GM23338 (cell line): ENCODE results near the gene HSF2BP. TPM values are rescaled to one million over a fixed set of nuclear protein-coding genes. Genes with fewer than 3 reads are reported as not detected.

ENCODE experiments used
- ATAC-seq: fragments of 200-7000 bp; cut with Tn5 transposase; 3 replicates; pipeline ENCODE4 v1.9.1; 2020
- DNase-seq: peaks from one replicate; pipeline ENCODE4 v3.0.0-alpha.2; 2015; ENCODE audit warnings: low spot score
- H2AFZ ChIP-seq: fragments of 200-600 bp; sonication (generic); 2 replicates; pipeline ENCODE4 v1.8.0; 2016; ENCODE audit warnings: antibody characterized with exemption, mild to moderate bottlenecking, moderate library complexity
- H3F3A ChIP-seq: fragments of 200-600 bp; sonication (generic); replicated peaks from 2 replicates; pipeline ENCODE4 v1.8.0; 2017; ENCODE audit warnings: antibody characterized with exemption, mixed run types, low read depth
- H3K27ac ChIP-seq: fragments of 200-600 bp; sonication (generic); 2 replicates; pipeline ENCODE4 v1.6.1; 2016; ENCODE audit warnings: low read depth
- H3K27me3 ChIP-seq: fragments of 200-600 bp; sonication (generic); 2 replicates; pipeline ENCODE4 v1.8.0; 2016; ENCODE audit warnings: mild to moderate bottlenecking, mixed run types, moderate library complexity; ENCODE audit not compliant: insufficient read depth
- H3K36me3 ChIP-seq: fragments of 200-600 bp; sonication (generic); 2 replicates; pipeline ENCODE4 v1.8.0; 2016; ENCODE audit warnings: mild to moderate bottlenecking; ENCODE audit not compliant: insufficient read depth
- H3K4me1 ChIP-seq: fragments of 200-600 bp; sonication (generic); 2 replicates; pipeline ENCODE4 v1.8.0; 2016; ENCODE audit warnings: mild to moderate bottlenecking, moderate library complexity; ENCODE audit not compliant: insufficient read depth
- H3K4me2 ChIP-seq: fragments of 200-600 bp; sonication (generic); 2 replicates; pipeline ENCODE4 v1.7.1; 2017; ENCODE audit warnings: mixed run types
- H3K4me3 ChIP-seq: fragments of 200-600 bp; sonication (generic); 2 replicates; pipeline ENCODE4 v1.6.1; 2016; ENCODE audit warnings: mixed run types
- H3K79me2 ChIP-seq: fragments of 200-600 bp; sonication (generic); replicated peaks from 2 replicates; pipeline ENCODE4 v1.8.0; 2017; ENCODE audit warnings: mild to moderate bottlenecking; ENCODE audit not compliant: insufficient read depth
- H3K9me2 ChIP-seq: fragments of 200-600 bp; sonication (generic); 2 replicates; pipeline ENCODE4 v1.8.0; 2017; ENCODE audit not compliant: insufficient read depth
- H4K20me1 ChIP-seq: fragments of 200-600 bp; sonication (generic); replicated peaks from 2 replicates; pipeline ENCODE4 v1.8.0; 2017; ENCODE audit warnings: mild to moderate bottlenecking; ENCODE audit not compliant: insufficient read depth
- H3K27ac Mint-ChIP-seq: 2 replicates; pipeline ENCODE4 v1.8.0; 2020; ENCODE audit warnings: inconsistent platforms, mild to moderate bottlenecking, moderate library complexity, mixed read lengths
- H3K27me3 Mint-ChIP-seq: 3 replicates; pipeline ENCODE4 v1.8.0; 2022; ENCODE audit warnings: low read depth, mild to moderate bottlenecking, moderate library complexity, mixed read lengths, inconsistent platforms; ENCODE audit not compliant: insufficient read depth, poor library complexity
- H3K36me3 Mint-ChIP-seq: 3 replicates; pipeline ENCODE4 v1.8.0; 2021; ENCODE audit warnings: low read depth, mild to moderate bottlenecking, inconsistent platforms, moderate library complexity, mixed read lengths
- H3K4me1 Mint-ChIP-seq: 3 replicates; pipeline ENCODE4 v1.8.0; 2020; ENCODE audit warnings: mild to moderate bottlenecking, inconsistent platforms, mixed read lengths
- H3K4me3 Mint-ChIP-seq: 3 replicates; pipeline ENCODE4 v1.8.0; 2021; ENCODE audit warnings: moderate library complexity, mild to moderate bottlenecking, inconsistent platforms, mixed read lengths
- H3K9me3 Mint-ChIP-seq: 3 replicates; pipeline ENCODE4 v1.8.0; 2020; ENCODE audit warnings: moderate library complexity, mild to moderate bottlenecking, inconsistent platforms, mixed read lengths
- CREB1 ChIP-seq: fragments of 250-450 bp; sonication (Bioruptor Pico); IDR thresholded peaks from 2 replicates; pipeline ENCODE4 v1.5.0; 2020; ENCODE audit warnings: low read depth, mild to moderate bottlenecking, moderate library complexity
- CTCF ChIP-seq, 2 experiments: fragments of 200-600 bp in 1 of 2; sonication (generic) in 1 of 2; conservative IDR thresholded peaks; 2 replicates each; pipeline versions ENCODE4 v1.5.1 to v1.6.1; 2016 to 2017; ENCODE audit warnings: antibody characterized with exemption in 2 of 2, low read depth in 2 of 2, mild to moderate bottlenecking in 2 of 2, moderate library complexity in 1 of 2
- ETS1 ChIP-seq: IDR thresholded peaks from 2 replicates; pipeline ENCODE4 v1.6.1; 2016; ENCODE audit warnings: antibody characterized with exemption
- EZH2 ChIP-seq: fragments of 200-600 bp; sonication (generic); IDR thresholded peaks from one replicate; pipeline ENCODE4 v1.8.0; 2017; ENCODE audit warnings: antibody characterized with exemption, mild to moderate bottlenecking, low read depth; ENCODE audit not compliant: unreplicated experiment
- EZH2phosphoT487 ChIP-seq: fragments of 200-600 bp; sonication (generic); IDR thresholded peaks from one replicate; pipeline ENCODE4 v1.8.1; 2018; ENCODE audit warnings: antibody characterized with exemption; ENCODE audit not compliant: unreplicated experiment
- NANOG ChIP-seq: IDR thresholded peaks from 2 replicates; pipeline ENCODE4 v1.6.1; 2016; ENCODE audit warnings: antibody characterized with exemption, borderline replicate concordance
- POLR2AphosphoS5 ChIP-seq: IDR thresholded peaks from 2 replicates; pipeline ENCODE4 v1.6.1; 2016; ENCODE audit warnings: antibody characterized with exemption, low read depth
- REST ChIP-seq: IDR thresholded peaks from one replicate; pipeline ENCODE4 v1.6.1; 2018; ENCODE audit warnings: antibody characterized with exemption; ENCODE audit not compliant: unreplicated experiment
- STAT1 ChIP-seq: IDR thresholded peaks from one replicate; pipeline ENCODE4 v1.6.1; 2016; ENCODE audit warnings: antibody characterized with exemption; ENCODE audit not compliant: unreplicated experiment
- ZNF114 ChIP-seq: fragments of 250-450 bp; sonication (Bioruptor Pico); IDR thresholded peaks from 2 replicates; pipeline ENCODE4 v1.5.0; 2020; ENCODE audit warnings: mild to moderate bottlenecking, moderate library complexity
- ZNF331 ChIP-seq: fragments of 250-450 bp; sonication (Bioruptor Pico); IDR thresholded peaks from 2 replicates; pipeline ENCODE4 v1.5.0; 2020; ENCODE audit warnings: low read depth, mild to moderate bottlenecking, moderate library complexity
- ZNF462 ChIP-seq: fragments of 250-450 bp; sonication (Bioruptor Pico); IDR thresholded peaks from 2 replicates; pipeline ENCODE4 v1.5.0; 2020; ENCODE audit warnings: mild to moderate bottlenecking, moderate library complexity
- polyA plus RNA-seq: library from polyadenylated mRNA; unstranded; fragments of >200 nt; fragmentation: Nextera tagmentation; extraction: Ambion mirVana; gene quantifications from 2 replicates; pipeline ENCODE4 v1.2.1, GENCODE V29; 2016
- total RNA-seq: library from RNA; depleted of rRNA; stranded (reverse); fragments of >200 nt; shearing (Covaris generic); gene quantifications from 2 replicates; pipeline ENCODE4 v1.2.3, GENCODE V29; 2014

HSF2BP gene
- total and polyA plus RNA-seq, 2 experiments from 2014 or later = 0.78 to 2.0 TPM

- no peak overlapping the region for H3K4me3 Mint-ChIP-seq
- H3K4me2 ChIP-seq = no peak overlapping the region
- no peaks in the 10 kb centered on the region for H3K79me2 ChIP-seq
- no peaks in the 10 kb centered on the region for H3K36me3 Mint-ChIP-seq
- no peak for TF ChIP-seq ZNF114
- no peak for TF ChIP-seq REST
- TF ChIP-seq ETS1 = no peak
- TF ChIP-seq POLR2AphosphoS5 = no peak
- no peak for TF ChIP-seq NANOG
- no peak for TF ChIP-seq STAT1
- no peak for TF ChIP-seq ZNF331 (CRISPR knock-in tag)
- no peak for TF ChIP-seq CREB1 (CRISPR knock-in tag)
- no peak for TF ChIP-seq CTCF (conservative IDR thresholded peaks at IDR 0.05; ENCODE audit: low read depth in 2 of 2)
- TF ChIP-seq EZH2 = no peak
- no peak for TF ChIP-seq ZNF462
- no peak for TF ChIP-seq EZH2phosphoT487
- DNase-seq (no peak), ATAC-seq (no peak)
- H3K27me3 ChIP-seq = no peaks in the 10 kb centered on the region
- no peaks in the 10 kb centered on the region for H3K27me3 Mint-ChIP-seq
- no peak overlapping the region for H3K4me3 ChIP-seq
- H3F3A ChIP-seq = no peaks in the 10 kb centered on the region
- no peak overlapping the region for H3K27ac Mint-ChIP-seq
- no peaks in the 10 kb centered on the region for H3K4me1 ChIP-seq
- H3K27ac ChIP-seq = no peak overlapping the region
- H3K9me2 ChIP-seq = no peaks in the 10 kb centered on the region
- H3K36me3 ChIP-seq = no peaks in the 10 kb centered on the region
- H3K4me1 Mint-ChIP-seq = peaks cover 4% of the 10 kb centered on the region; the same call in 2 of the 3 replicates
- no peaks in the 10 kb centered on the region for H3K9me3 Mint-ChIP-seq
- no peaks in the 10 kb centered on the region for H4K20me1 ChIP-seq
- H2AFZ ChIP-seq = no peak overlapping the region
Observed at GRCh38 chr21:43639470-43640353, 19.6 kb downstream of the HSF2BP start.
